ENCODE results near the gene DCDC2C. TPM values are rescaled to one million over a fixed set of nuclear protein-coding genes. Genes with fewer than 3 reads are reported as not detected.

DCDC2C gene
- total RNA-seq, 2 donors from 2014 or later: 5.9 TPM; not detected in 1

DNA sequence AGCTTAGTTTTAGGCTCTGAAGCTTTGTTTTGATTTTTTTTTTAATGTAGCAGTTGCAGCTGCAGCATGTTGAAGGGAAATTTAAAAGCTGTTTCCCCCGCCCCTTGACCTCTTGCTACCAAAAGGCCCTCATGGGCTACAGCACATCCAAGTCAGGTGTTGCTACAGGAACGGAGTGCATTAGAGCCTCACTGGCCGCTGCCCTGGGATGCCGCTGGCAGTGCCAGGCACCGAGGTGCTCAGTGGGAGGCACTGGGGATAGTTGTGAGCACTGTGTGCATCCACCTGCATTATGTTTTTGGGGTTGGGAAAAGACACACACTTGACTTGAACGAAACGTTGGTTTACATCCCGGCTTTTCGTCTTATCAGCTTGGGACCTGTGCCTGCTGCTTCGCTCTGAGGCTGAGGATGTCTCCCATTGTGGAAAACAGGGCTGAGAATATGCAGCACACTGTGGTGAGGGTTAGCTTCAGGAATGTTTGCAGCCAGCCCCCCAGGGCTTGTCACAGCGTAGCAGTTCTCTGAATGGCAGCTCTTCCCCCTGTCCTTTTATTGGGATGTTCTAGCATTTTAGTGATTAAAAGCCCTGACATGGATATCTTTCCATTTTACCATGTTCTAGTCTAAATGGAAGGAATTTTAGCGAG is 24.1 kb downstream of the DCDC2C start:
- 72% methylated on average over 12 of the region's 12 CpGs for WGBS
- H3K27ac ChIP-seq: no peak overlapping the region
- no peak for TF ChIP-seq CTCF (IDR thresholded peaks at IDR 0.05)
- no peak for TF ChIP-seq POLR2A (IDR thresholded peaks at IDR 0.05)
- TF ChIP-seq POLR2AphosphoS5 (IDR thresholded peaks at IDR 0.05): no peak
- DNase-seq (ENCODE audit: low spot score): no peak
- no peak overlapping the region for H3K4me3 ChIP-seq
- no peaks in the 10 kb centered on the region for H3K4me1 ChIP-seq (replicated peaks)
- H3K36me3 ChIP-seq: no peaks in the 10 kb centered on the region
- H3K9me3 ChIP-seq: no peaks in the 10 kb centered on the region
- intact Hi-C loops (cut with DNase I): no loop called here
- H3K27me3 ChIP-seq (replicated peaks; ENCODE audit: insufficient read depth): peaks cover 4% of the 10 kb centered on the region

DNA sequence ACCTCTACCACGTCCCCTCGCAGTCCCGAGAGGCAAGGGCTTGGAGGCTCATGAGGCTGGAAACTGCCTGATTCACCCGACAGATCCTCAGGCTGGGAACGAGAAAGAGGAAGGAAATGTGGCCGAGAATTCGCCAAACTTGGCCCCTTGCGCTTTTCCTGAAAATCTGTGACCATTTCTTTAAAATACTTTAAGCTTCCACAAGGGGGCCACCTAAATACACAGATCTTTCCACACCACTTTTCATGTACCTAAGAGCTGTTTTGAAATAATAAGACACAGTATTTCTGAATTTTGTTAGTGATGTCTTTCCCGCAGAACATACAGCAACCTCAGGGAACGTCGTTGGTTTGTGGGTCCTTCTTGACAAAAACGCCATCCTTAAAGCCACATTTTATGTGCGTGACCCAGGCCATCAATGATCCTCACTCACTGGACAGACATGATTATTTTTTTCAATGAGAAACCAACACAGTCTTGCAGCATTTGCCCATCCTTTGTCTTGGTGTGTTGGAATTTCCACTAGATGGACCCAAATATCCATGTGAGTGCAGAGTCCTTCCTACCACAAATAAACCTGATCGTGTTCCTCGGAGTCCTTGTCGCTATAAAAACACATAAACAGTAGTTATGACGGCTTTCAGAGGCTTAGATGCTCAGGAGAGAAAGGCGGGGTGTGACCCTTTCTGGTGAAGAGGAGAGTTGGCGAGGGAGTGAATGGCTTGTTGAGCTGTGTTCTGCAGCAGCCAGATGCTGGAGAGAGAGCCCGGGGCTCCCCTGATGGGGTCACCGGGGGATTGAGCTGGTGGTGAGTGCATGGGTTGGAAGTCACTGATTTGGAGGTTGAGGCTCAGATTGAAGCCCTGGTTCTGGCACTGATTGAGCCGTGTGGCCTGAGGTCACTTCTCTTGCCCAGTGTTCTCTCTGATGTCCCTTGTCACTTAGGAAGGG is 25.0 kb downstream of the DCDC2C start:
- Histone ChIP-seq H3K4me1 (replicated peaks) (no peaks in the 10 kb centered on the region), H3K27me3 (replicated peaks; ENCODE audit: insufficient read depth) (peaks cover 4% of the 10 kb centered on the region), H3K36me3 (no peaks in the 10 kb centered on the region), H3K27ac (no peak overlapping the region), H3K9me3 (no peaks in the 10 kb centered on the region), H3K4me3 (no peak overlapping the region)
- WGBS: 25% methylated on average over 22 of the region's 22 CpGs
- intact Hi-C loops (cut with DNase I): no loop called here
- DNase-seq (ENCODE audit: low spot score): no peak
- TF ChIP-seq CTCF (IDR thresholded peaks at IDR 0.05): peak in 3 of 4 experiments; percentile 56 to 65 (median 63)
- TF ChIP-seq POLR2AphosphoS5 (IDR thresholded peaks at IDR 0.05): no peak
- TF ChIP-seq POLR2A (IDR thresholded peaks at IDR 0.05): no peak

- H3K27me3 ChIP-seq (replicated peaks; ENCODE audit: insufficient read depth): peaks cover 4% of the 10 kb centered on the region
- H3K36me3 ChIP-seq: no peaks in the 10 kb centered on the region
- DNase-seq (ENCODE audit: low spot score): no peak
- H3K4me1 ChIP-seq (replicated peaks): no peaks in the 10 kb centered on the region
- H3K27ac ChIP-seq: no peak overlapping the region
- H3K9me3 ChIP-seq: no peaks in the 10 kb centered on the region
- TF ChIP-seq POLR2A (IDR thresholded peaks at IDR 0.05): no peak
- no peak for TF ChIP-seq CTCF (IDR thresholded peaks at IDR 0.05)
- TF ChIP-seq POLR2AphosphoS5 (IDR thresholded peaks at IDR 0.05): no peak
- 85% methylated on average over 8 of the region's 8 CpGs for WGBS
- H3K4me3 ChIP-seq: no peak overlapping the region
- intact Hi-C loops (cut with DNase I): no loop called here
These were observed 25.7 kb downstream of the DCDC2C start for GRCh38 chr2:3729055-3729448.

DNA sequence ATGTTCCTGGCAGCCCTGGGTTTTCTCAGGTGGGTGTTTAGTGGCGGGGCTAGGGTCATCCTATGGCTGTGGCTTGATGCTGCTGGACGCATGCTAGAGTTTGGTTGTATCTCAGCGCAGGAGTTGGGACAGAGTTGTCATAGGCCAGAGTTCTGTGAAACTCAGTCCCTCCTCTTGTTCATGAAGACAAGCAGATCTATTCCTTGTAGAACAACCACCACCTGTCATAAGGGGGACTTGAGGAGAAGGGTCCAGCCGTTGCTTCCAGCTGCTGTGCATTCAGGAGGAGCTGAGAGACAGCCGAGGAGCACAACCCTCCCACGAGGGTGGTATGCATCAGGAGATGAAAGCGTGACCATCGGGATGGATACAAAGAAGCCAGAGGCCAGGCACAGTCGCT is 26.4 kb downstream of the DCDC2C start:
- no peak for DNase-seq (ENCODE audit: low spot score)
- H3K9me3 ChIP-seq: no peaks in the 10 kb centered on the region
- no peaks in the 10 kb centered on the region for H3K36me3 ChIP-seq
- intact Hi-C loops (cut with DNase I): no loop called here
- H3K27me3 ChIP-seq (replicated peaks; ENCODE audit: insufficient read depth): peaks cover 4% of the 10 kb centered on the region
- 90% methylated on average over 9 of the region's 9 CpGs for WGBS
- TF ChIP-seq POLR2AphosphoS5 (IDR thresholded peaks at IDR 0.05) (no peak), POLR2A (IDR thresholded peaks at IDR 0.05) (no peak), CTCF (IDR thresholded peaks at IDR 0.05) (no peak)
- H3K4me1 ChIP-seq (replicated peaks): no peaks in the 10 kb centered on the region
- no peak overlapping the region for H3K4me3 ChIP-seq
- no peak overlapping the region for H3K27ac ChIP-seq

Measured in prostate gland (tissue), 2 donors.